HG02763 (cell line): Measurements from ENCODE around the gene ARRB2.

Experiments
- ATAC-seq: cut with Tn5 transposase; IDR thresholded peaks from one replicate; pipeline ENCODE4 v1.9.1; 2021; ENCODE audit warnings: mild to moderate bottlenecking, moderate library complexity; ENCODE audit not compliant: unreplicated experiment

The ARRB2 gene

GRCh38 chr17:4722678-4723240, 12.3 kb downstream of the ARRB2 start:
- ATAC-seq, result no peak

- ATAC-seq, result no peak
Measured at GRCh38 chr17:4724650-4725049, 14.2 kb downstream of the ARRB2 start.

- no peak for ATAC-seq
Measured at GRCh38 chr17:4725646-4726310, 15.3 kb downstream of the ARRB2 start.

- ATAC-seq, result no peak
Measured at GRCh38 chr17:4728124-4728523, 17.7 kb downstream of the ARRB2 start.

GRCh38 chr17:4733073-4733531, 22.7 kb downstream of the ARRB2 start:
- no peak for ATAC-seq

GRCh38 chr17:4734857-4735475, 24.5 kb downstream of the ARRB2 start:
- ATAC-seq, result no peak

GRCh38 chr17:4735876-4736651, 25.6 kb downstream of the ARRB2 start:
- ATAC-seq, result no peak

GRCh38 chr17:4738136-4739121, 28.0 kb downstream of the ARRB2 start:
- ATAC-seq, result no peak

- no peak for ATAC-seq
Measured at GRCh38 chr17:4739122-4740024, 28.9 kb downstream of the ARRB2 start, which contains the start of the genes CXCL16 and ZMYND15. Gene CXCL16, minus strand, starts transcription at chr17:4739928. Its CDS starts 589 bp downstream, at chr17:4739339. Gene ZMYND15, plus strand, starts transcription at chr17:4739833. Its CDS starts 716 bp downstream, at chr17:4740549.

GRCh38 chr17:4740025-4740351, 29.6 kb downstream of the ARRB2 start:
- ATAC-seq, result no peak

GRCh38 chr17:4740584-4740983, 30.2 kb downstream of the ARRB2 start:
- no peak for ATAC-seq

GRCh38 chr17:4741544-4741943, 31.1 kb downstream of the ARRB2 start:
- no peak for ATAC-seq

GRCh38 chr17:4742133-4742532, 31.7 kb downstream of the ARRB2 start:
- no peak for ATAC-seq

GRCh38 chr17:4742629-4743028, 32.2 kb downstream of the ARRB2 start:
- ATAC-seq, result no peak

- ATAC-seq, result no peak
Measured at GRCh38 chr17:4743216-4743615, 32.8 kb downstream of the ARRB2 start.

- no peak for ATAC-seq
Measured at GRCh38 chr17:4743898-4744297, 33.5 kb downstream of the ARRB2 start.

- no peak for ATAC-seq
Measured at GRCh38 chr17:4744999-4745969, 34.9 kb downstream of the ARRB2 start.

GRCh38 chr17:4747847-4748246, 37.4 kb downstream of the ARRB2 start:
- ATAC-seq, result no peak
